ENCODE results near the gene VPS13D. TPM values are rescaled to one million over a fixed set of nuclear protein-coding genes. Genes with fewer than 3 reads are reported as not detected.

Gene VPS13D
- polyA plus RNA-seq, 1 of the 3 experiments (the other 2 are of a cell fraction) = 15.0 TPM

GRCh38 chr1:12370333-12370975, 140.6 kb downstream of the VPS13D start:
- H3K4me1 ChIP-seq (ENCODE audit: control insufficient read depth in 1 of 2, insufficient read depth in 2 of 2, low read depth in 1 of 2, low read length in 1 of 2) = peaks cover 3 to 11% of the 10 kb centered on the region in 2 experiments
- H3K27ac ChIP-seq (ENCODE audit: low read depth in 2 of 2, low read length in 1 of 2) = 0 out of 4 replicates have a peak overlapping the region, but pooled peaks of 1 of the 2 experiments have one; percentile 9
- H3K4me2 ChIP-seq = no peak overlapping the region
- peaks cover 21 to 23% of the 10 kb centered on the region in 2 experiments for H3K36me3 ChIP-seq (replicated peaks in 1 of 2; ENCODE audit: control insufficient read depth in 1 of 2, insufficient read depth in 2 of 2, low read length in 1 of 2)
- no peak overlapping the region for H3K4me3 ChIP-seq (ENCODE audit: low read depth in 2 of 2, low read length in 1 of 2)
- ChIA-PET POLR2A (no interaction called here), CTCF (interaction anchor here (1.1 kb wide), 1 partner anchor 31 kb away, joined by 3 read pairs; no protein-coding TSS in a partner anchor)
- no peaks in the 10 kb centered on the region for H4K20me1 ChIP-seq (ENCODE audit: insufficient read depth)
- H3K9me3 ChIP-seq = no peaks in the 10 kb centered on the region
- H3K27me3 ChIP-seq (ENCODE audit: insufficient read depth) = no peaks in the 10 kb centered on the region
- no peaks in the 10 kb centered on the region; the same call in 1 of the 2 replicates for H3K79me2 ChIP-seq (ENCODE audit: insufficient read depth)
- no peak for TF ChIP-seq IRF3 (IDR thresholded peaks at IDR 0.05; ENCODE audit: low read depth, low read length)
- no peak for TF ChIP-seq RXRA (IDR thresholded peaks at IDR 0.05; ENCODE audit: borderline replicate concordance, low read depth)
- TF ChIP-seq GATA2 (CRISPR knock-in tag; IDR thresholded peaks at IDR 0.05) = peak; percentile 55; the same call in 1 of the 2 replicates
- TF ChIP-seq EP300 (IDR thresholded peaks at IDR 0.05; ENCODE audit: borderline replicate concordance in 1 of 2, low read depth in 1 of 2, low read length in 1 of 2) = peak in 1 of 2 experiments; percentile 27; a peak in 1 of 4 replicates
- peak; percentile 69; the same call in 1 of the 2 replicates for TF ChIP-seq RCOR1 (IDR thresholded peaks at IDR 0.05; ENCODE audit: low read length)
- TF ChIP-seq TCF12 (IDR thresholded peaks at IDR 0.05) = no peak
- no peaks in the 10 kb centered on the region for H3K9me2 ChIP-seq
- DNase-seq = peak; percentile 24
- no peak overlapping the region for H2AFZ ChIP-seq (ENCODE audit: low read depth)
- H3F3A ChIP-seq (replicated peaks; ENCODE audit: insufficient read depth) = no peaks in the 10 kb centered on the region
- WGBS (ENCODE audit: low lambda C conversion rate) = 67% methylated on average over 5 of the region's 5 CpGs
- no peak overlapping the region for H3K9ac ChIP-seq

- H3K9me2 ChIP-seq = no peaks in the 10 kb centered on the region
- no peak overlapping the region for H3K9ac ChIP-seq
- no peak overlapping the region for H3K4me2 ChIP-seq
- DNase-seq = no peak
- no peaks in the 10 kb centered on the region for H3K27me3 ChIP-seq (ENCODE audit: insufficient read depth)
- ChIA-PET CTCF (no interaction called here), POLR2A (no interaction called here)
- H3F3A ChIP-seq (replicated peaks; ENCODE audit: insufficient read depth) = no peaks in the 10 kb centered on the region
- WGBS (ENCODE audit: low lambda C conversion rate) = 95% methylated on average over 5 of the region's 5 CpGs
- peaks cover 7 to 11% of the 10 kb centered on the region in 2 experiments for H3K4me1 ChIP-seq (ENCODE audit: control insufficient read depth in 1 of 2, insufficient read depth in 2 of 2, low read depth in 1 of 2, low read length in 1 of 2)
- H2AFZ ChIP-seq (ENCODE audit: low read depth) = no peak overlapping the region
- H3K9me3 ChIP-seq = no peaks in the 10 kb centered on the region
- H3K36me3 ChIP-seq (replicated peaks in 1 of 2; ENCODE audit: control insufficient read depth in 1 of 2, insufficient read depth in 2 of 2, low read length in 1 of 2) = peaks cover 21 to 25% of the 10 kb centered on the region in 2 experiments
- H3K27ac ChIP-seq (ENCODE audit: low read depth in 2 of 2, low read length in 1 of 2) = no peak overlapping the region
- no peaks in the 10 kb centered on the region; the same call in 1 of the 2 replicates for H3K79me2 ChIP-seq (ENCODE audit: insufficient read depth)
- H3K4me3 ChIP-seq (ENCODE audit: low read depth in 2 of 2, low read length in 1 of 2) = no peak overlapping the region
- no peaks in the 10 kb centered on the region for H4K20me1 ChIP-seq (ENCODE audit: insufficient read depth)
- TF ChIP-seq FOSL2 (IDR thresholded peaks at IDR 0.05; ENCODE audit: borderline replicate concordance, low read depth) = no peak
- TF ChIP-seq MXI1 (IDR thresholded peaks at IDR 0.05; ENCODE audit: low read depth, low read length) = no peak
- no peak for TF ChIP-seq USF2 (IDR thresholded peaks at IDR 0.05; ENCODE audit: borderline replicate concordance, low read depth, low read length)
- no peak for TF ChIP-seq JUND (IDR thresholded peaks at IDR 0.05)
- TF ChIP-seq MAX (IDR thresholded peaks at IDR 0.05; ENCODE audit: low read depth) = no peak
- no peak for TF ChIP-seq REST (IDR thresholded peaks at IDR 0.05; ENCODE audit: low read depth, low read length)
- TF ChIP-seq CHD2 (IDR thresholded peaks at IDR 0.05; ENCODE audit: low read length, partially characterized antibody) = no peak
- TF ChIP-seq TCF12 (IDR thresholded peaks at IDR 0.05) = no peak
- TF ChIP-seq IRF3 (IDR thresholded peaks at IDR 0.05; ENCODE audit: low read depth, low read length) = no peak
- TF ChIP-seq RFX5 (IDR thresholded peaks at IDR 0.05; ENCODE audit: low read length) = no peak
- no peak for TF ChIP-seq ZBTB33 (IDR thresholded peaks at IDR 0.05; ENCODE audit: borderline replicate concordance, low read depth)
- TF ChIP-seq FOXJ3 (CRISPR knock-in tag; IDR thresholded peaks at IDR 0.05) = no peak
- TF ChIP-seq NRF1 (IDR thresholded peaks at IDR 0.05; ENCODE audit: low read depth, low read length) = no peak
Measured at GRCh38 chr1:12371053-12371452, 141.2 kb downstream of the VPS13D start.

Data from SK-N-SH (cell line).